GM19239 (cell line): ENCODE measurements around the gene RPL38.
A peak's percentile ranks its signal among the peaks of the same experiment; 100 is the strongest.

ENCODE experiments used
- DNase-seq: peaks from one replicate; pipeline ENCODE4 v3.0.0; 2011; ENCODE audit warnings: low spot score; ENCODE audit not compliant: insufficient read length
- FAIRE-seq: peaks from 2 replicates; lab custom pipeline; 2011; peaks lifted over from hg19 to GRCh38; lab: Jason Lieb, UNC

Gene RPL38

DNA sequence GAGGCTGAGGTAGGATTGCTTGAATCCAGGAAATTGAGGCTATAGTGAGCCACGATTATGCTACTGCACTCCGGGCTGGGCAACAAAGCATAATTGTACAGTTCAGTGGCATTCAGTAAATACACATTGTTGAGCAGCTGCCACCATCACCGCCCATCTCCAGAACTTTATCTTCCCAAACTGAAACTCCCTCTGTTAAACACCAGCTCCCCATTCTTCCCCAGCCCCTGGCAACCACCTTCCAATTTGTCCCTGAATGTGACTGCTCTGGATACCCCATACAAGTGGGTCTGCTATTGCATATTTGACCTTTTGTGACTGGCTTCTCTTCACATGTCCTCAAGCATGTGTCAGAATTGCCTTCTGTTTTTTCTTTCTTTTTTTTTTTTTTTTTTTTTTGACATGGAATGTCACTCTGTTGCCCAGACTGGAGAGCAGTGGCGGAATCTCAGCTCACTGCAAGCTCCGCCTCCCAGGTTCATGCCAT is 2.9 kb downstream of the RPL38 start:
- FAIRE-seq, result no peak

DNA sequence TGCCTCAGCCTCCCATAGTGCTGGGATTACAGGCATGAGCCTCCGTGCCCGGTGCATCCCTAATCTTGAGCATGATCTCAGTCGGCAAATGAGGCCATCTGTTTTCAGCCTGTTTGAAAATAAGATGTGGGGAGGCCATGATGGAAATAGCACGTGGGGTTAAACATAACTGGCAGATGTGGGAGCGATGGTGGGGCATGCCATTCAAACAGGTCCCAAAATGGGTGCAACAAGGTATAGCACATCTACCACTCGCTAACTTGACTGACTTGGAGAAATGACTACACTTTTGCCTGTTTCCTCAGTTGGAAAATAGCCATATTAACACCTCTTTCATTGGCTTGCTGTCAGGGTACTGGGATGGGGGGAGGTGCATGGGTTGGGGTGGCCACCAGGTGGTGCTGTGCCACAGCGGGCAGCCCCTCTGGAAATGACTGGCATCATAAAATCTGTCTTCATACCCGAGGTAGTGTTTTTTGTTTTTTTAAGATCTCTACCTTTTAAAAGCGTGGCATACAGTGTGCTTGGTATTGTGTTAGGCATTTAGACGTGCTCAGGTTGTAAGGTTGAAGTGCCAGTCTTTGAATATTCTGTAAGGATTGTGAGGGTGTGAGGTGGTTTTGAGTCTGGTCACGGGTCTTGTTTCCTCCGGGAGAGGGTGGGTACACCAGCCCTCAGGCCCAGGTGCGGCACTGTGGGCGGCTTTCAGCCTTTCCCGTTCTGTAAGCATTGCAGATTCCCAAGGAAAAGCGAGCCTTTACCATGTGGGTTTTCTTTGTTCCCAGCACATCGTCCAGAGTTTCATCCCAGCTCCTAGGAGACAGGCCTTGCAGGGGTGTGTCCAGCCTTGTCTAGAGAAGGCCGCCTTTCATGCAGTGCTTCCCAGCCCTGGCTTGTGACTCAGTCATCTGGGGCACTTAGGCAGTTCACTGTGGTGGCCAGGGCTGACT is 7.0 kb downstream of the RPL38 start:
- FAIRE-seq, result peak; percentile 78
- DNase-seq, result peak; percentile 65

More for the DNA sequence above, 2.9 kb downstream of the RPL38 start:
- DNase-seq, result no peak

DNA sequence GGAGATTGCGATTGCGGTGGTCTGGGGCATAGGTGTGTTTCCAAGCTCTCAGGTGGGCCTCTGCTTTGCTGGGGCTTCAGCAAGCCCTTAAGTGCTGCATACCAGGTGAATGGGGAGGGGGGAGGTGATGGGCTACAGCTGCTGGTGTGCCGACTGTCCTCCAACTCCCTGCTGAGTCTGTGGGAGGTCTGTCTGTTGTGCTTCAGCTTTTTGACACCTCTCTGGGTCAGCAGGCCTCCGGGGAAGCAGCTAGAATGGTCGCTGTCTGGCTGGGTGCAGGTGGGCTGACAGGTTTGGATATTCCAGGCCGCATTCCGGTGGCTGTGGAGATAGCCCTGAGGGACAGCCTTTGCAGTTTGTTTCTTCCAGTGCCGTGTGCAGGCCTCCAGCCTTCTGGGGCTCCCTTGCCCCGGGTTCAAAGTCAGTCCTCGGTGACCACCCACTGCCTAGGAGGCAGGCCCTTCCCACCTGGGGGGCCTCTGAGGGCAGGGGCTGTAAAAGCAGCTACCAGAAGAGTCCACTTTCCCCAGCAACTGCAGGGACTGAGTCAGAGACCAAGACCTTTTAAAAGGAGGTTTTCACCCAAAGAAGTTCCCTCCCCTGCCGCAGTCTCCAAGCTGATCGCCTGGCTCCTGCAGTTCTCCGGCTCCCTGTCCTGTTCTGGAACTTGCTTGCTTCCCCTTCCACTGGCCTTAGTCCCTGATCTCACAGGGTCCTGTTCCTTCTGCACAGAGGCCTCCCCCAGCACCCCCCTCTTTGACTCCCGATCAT is 7.8 kb downstream of the RPL38 start:
- no peak for FAIRE-seq
- DNase-seq, result no peak

DNA sequence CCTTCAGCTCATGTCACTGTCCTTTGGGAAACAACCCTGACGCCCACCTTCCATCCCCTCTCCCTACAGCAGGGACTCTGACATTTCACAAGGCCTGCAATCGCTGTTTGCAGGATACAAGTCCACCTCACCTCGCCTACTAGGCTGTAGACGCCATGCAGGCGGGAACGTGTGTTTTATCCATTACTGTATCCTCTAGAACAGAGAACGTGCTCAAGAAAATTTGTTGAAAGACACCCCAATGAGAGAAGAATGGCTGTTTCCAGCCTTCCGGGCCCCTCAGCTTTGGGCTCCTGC is 8.4 kb downstream of the RPL38 start:
- no peak for FAIRE-seq
- DNase-seq, result no peak

DNA sequence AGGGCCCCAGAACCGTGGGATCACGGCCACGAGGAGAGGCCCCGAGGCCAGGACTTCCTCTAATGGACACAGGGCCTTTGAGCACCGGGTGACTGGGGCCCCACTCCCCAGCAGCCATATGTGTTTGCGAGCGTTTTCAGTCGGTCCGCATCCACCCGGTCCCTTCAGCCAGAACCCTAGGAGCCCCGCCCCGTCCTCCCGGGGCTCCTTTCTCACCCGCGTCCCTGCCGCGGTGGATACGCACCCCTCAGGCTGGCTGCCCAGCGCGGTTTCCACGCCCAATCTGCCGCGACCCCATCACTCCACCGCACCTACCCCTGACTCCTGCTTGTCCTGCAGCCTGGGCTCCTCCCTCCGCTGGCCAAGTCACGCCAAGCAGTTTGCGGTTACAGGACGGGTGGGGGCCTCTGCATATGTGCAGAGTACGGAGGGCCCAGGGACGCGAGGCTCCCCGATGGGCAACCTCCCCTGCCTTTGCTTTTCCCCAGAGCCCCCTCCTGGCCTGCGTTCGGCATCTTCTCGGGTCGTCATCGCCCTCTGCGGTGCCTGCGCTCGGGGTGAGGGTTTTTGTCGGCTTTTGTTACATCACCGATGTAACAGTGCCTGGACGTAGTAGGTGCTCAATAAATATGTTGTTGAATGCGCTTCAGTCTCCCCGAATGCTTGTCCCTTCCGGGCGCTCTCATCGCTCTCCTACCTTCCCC is 8.9 kb downstream of the RPL38 start:
- FAIRE-seq (no peak), DNase-seq (no peak)

DNA sequence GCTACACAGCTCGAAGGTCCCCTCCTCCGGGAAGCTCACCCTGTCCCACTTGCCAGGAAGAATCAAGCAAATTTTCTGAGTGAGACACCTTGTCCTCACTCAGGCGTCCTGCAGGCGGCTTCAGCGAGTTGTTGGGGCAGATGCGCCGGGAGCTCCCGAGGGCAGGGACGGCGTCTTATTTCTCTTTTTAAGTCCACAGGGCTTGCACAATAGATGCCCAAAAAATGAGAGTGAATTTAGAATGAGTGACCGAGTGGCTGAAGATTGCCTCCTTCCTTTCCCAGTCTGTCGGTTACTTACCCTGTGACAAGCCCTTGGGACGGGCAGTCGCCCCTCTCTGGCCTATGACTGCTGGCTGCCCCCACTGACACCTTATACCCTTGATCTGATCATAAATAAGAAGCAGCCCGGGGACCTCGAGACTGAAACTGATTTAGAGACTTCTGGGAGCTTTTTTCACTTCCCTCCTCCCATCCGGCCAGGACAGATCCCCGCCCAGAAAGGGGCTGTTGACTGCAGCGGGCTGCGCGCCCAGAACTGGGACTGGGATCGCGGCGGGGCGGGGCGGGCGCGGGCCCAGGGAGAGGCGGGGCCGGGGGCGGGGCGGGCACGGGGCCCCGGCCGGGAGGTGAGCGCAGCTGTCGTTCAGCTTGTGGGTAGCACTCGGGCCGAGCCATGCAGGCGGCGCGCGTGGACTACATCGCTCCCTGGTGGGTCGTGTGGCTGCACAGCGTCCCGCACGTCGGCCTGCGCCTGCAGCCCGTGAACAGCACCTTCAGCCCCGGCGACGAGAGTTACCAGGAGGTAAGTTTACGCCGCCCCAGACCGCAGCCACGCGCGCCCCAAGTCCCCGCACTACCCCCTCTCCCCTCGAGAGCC is 9.7 kb downstream of the RPL38 start, which contains the start of gene TTYH2:
Gene TTYH2 (plus strand): TSS at position 659 of the 879 bp plus-strand sequence. CDS start 17 bp downstream, at position 676.
- FAIRE-seq, result peak; percentile 86
- DNase-seq, result peak; percentile 65

DNA sequence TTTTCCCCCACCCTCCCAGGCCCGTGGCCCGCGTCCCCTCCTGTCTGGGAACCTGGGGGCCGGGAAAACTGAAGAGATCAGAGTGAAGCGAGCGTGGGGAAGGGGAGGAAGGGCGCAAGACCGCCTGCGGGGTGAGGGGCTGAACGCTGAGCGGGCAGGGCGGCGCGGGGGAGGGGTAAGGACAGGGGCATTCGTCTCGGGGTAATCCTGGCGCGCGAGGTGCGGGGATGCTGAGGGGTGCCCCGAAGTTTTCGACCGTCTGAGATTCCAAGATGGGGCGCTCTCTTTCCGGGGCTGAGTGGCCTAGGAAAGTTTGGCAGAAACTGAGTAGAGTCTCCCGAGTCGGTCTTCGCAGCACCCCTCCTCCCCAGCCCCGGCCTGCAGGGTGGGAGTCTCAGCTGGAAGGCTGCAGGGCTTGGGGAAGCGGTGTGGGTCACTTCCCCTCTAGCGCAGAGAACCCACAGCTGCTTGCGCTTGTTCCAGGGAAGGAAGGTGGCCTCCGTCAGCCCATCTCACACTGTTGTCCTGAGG is 10.4 kb downstream of the RPL38 start:
- DNase-seq, result no peak
- peak; percentile 39 for FAIRE-seq

DNA sequence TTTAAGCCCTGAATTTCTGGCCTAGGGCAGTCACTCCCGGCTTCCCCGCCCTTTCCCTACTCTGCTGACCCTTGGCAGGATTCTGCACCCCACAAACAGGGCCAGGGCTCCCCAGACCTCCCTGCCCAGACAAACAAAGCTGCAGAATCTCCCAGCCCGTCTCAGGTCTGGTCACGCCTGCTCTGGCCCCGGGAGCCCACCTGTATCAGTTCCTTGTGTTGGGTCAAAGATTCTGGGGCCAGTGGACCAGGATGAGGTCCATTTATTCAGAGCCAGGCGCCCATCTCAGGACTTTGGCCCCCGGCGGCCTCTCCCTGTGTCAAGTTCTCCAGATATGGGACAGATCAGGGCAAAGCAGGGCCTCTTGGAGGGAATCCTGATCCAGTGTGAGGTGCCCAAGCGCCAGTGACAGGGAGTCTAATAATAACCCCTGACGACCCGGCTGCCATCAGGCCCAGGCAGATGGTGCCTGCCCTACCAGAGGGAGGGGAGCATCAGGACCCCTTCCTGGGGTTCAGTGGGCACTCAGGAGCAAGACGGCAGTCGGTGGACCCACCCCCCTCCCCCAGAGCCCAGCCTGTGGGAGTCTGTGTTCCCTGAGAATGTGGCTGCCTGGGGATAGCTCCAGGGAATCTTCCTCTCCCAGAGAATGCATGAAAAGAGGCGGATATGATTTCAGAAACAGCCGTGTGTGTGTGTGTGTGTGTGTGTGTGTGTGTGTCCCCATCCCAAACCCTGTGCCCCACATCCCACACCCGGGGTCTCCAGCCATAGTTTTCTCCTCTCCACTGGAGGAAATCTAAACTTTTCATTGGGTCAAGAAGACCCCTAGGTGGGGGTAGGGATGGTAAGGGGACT is 11.2 kb downstream of the RPL38 start:
- DNase-seq (no peak), FAIRE-seq (no peak)

DNA sequence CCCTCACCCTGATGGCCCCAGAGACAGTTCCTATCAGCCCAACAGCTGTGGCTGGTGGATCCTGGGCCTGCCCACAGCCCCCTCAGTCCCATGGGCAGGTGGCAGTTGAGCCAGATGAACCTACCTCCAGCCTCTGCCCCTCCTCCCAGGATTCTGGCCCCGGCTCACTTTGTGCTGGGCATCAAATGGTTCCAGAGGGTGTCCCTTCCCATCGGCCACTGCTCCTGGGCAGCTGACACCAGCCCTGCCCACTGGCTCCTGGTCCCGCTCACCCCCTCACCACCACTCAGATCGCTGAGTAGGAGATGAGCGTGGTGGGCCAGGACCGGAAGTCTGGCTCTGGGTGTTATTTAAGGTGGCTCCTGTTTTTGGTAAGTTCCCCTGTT is 11.9 kb downstream of the RPL38 start:
- DNase-seq (no peak), FAIRE-seq (no peak)

DNA sequence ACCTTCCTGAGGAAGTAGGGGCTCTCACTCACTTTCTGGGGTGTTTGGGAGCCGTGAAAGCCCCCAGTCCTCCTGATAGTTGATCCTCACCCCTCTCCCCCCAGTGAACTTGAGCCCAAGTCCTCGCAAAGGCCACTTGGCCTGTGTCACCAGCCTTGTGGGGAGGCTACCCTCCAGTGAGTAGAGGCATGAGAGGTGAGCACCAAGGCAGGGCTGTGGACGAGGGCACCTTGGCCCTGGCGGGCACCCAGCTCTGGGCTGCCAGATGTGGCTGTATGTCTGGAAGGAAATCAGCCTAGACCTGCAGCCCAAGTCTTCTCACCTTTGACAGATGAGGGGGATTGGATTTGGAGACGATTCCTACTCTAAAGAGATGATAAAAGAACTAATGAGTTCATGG is 13.0 kb downstream of the RPL38 start:
- FAIRE-seq (no peak), DNase-seq (no peak)

DNA sequence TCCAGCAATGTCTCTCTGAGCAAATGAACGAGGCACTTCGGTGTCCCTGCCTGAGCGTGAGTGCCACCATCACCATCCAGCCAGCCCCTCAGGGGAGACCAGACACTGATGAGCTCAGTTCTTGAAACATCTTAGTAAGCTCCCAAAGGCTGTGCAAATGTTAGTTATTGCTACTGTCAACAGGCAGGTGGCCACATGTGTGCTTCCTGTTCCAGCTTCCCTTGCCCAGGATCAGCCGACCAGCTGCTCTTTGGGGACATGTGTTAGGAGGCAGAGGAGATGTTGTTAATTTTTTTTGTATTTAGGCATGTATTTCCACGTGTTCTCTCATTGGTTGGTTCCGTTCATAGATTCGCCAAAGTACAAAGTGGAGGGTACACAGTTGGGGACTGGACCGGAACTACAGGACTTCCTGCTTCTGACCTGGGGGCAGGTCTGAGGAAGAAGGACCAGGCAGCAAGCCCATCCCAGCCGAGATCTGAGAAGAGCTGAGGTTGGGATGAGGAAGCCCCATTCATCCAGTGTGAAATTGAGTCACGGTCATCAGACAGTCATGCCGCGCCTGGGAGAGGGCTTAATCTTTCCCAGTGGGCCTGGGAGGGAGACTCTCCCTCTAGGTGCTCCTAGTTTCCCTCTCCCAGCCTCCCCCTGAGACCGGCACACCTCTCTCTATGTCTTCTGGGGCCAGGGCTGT is 13.7 kb downstream of the RPL38 start:
- no peak for FAIRE-seq
- DNase-seq, result no peak

DNA sequence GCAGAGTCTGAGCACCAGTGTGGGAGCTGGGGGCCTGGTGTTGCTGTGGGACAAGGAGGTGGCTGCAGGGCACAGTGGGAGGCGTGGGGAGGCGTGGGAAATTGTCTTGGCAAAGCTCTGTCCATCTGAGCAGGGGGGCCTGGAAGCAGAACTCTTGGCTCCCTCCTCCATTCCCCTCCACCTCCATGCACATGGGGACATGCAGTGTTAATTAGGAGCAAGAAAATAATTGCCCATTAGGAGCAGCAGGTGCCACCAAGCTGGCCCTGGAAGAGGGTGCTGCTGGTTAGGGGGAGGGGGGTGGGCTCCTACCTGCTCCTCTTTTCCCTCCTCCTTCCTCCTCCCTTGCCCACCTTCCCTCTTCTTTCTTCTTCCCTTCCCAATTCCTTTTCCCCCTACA is 14.4 kb downstream of the RPL38 start:
- FAIRE-seq (no peak), DNase-seq (no peak)

DNA sequence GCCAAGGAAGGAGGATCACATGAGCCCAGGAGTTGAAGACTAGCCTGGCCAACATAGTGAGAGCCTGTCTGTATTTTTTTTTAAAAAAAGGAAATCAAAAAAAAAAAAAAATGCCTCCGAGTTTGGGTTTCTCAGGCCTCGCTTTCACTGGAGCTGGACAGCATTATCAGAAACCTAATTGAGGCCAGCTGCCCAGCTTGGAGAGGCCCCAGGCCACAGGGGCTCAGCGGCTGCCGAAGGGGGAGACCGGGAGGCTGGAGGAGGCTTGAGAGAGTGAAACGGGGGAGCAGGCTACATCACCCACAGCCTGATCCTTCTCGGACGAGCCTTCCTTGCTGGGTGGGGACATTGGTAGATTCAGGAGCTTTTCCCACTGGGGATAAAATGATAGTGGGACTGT is 15.0 kb downstream of the RPL38 start:
- no peak for FAIRE-seq
- DNase-seq, result no peak

DNA sequence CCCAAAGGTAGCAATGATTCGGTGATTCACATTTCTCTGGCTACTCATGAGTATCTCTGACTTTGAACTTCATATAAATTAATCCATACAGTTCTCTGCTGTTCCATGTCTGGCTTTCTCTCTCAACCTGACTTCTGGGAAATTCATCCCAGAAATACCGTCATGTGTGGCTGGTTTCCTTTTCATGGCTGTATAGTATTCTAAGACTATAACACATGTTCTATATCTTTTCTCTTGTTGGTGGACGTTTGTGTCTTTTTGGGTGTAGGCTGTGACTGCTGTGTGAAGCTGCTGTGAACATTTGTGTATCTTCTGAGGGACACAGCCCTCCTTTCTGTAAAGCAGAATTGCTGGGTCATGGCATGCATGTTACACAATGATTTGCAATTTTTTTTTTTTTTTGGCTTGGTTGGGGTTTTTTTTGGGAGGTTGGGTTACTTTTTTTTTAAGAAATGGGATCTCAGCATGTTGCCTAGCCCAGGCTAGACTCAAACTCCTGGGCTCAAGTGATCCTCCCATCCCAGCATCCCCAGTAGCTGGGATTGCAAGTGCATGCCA is 16.2 kb downstream of the RPL38 start:
- DNase-seq (no peak), FAIRE-seq (no peak)

DNA sequence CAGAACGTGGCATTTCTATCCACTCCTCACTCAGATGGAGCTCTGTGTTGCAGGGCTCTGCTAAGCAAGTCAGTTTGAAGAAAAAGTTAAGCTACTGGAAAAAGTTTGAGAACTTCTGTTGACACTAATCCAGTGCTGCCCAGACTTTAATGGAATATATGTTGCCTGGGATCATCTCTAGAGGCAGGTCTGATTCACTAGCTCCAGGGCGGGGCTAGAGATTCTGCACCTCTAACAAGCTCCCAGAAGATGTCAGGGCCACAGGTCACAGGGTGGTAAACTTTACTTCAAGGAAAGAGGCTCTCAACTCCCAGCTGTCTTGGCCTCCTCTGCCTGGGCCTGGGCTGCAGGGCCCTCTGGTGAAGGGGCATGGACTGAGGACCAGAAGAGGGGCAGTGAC is 16.7 kb downstream of the RPL38 start:
- FAIRE-seq (no peak), DNase-seq (no peak)

DNA sequence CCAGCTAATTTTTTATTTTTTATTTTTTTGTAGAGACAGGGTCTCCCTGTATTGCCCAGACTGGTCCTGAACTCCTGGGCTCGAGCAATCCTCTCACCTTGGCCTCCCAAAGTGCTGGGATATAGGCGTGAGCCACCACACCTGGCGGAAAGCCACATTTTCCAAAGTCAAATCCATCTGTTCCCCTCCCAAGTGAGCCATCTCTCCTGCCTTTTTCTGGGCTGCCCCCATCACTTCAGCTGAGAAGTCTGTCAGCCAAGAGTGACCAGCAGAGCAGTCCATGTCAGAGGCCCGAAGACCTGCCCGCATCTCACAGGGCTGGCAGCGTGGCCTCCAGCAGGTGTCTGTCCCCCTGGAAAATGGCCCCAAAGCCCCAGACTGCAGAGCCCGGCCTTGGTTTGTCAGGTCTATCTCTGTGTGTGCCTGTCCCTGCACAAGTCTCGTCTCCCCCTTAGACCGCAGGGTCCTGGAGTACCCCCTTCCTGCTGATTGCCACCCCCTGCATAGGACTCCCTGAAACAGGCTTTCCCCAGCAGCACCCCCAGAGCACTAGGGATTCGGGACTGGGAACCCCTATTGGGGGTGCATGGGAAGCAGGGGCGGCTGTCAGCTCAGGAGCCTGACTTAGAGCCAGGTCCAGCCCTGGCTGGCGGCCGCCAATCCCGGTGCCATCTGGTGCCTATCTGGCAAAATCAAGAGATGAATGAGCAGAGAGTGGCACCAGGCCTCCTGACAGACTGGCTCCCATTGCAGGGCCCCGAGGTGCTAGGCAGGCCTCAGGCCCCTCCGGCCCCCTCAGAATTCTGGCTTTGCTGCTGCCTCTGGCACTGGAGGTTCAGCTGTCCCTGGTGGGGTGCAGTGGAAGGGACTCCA is 17.7 kb downstream of the RPL38 start:
- DNase-seq, result no peak
- FAIRE-seq, result no peak

DNA sequence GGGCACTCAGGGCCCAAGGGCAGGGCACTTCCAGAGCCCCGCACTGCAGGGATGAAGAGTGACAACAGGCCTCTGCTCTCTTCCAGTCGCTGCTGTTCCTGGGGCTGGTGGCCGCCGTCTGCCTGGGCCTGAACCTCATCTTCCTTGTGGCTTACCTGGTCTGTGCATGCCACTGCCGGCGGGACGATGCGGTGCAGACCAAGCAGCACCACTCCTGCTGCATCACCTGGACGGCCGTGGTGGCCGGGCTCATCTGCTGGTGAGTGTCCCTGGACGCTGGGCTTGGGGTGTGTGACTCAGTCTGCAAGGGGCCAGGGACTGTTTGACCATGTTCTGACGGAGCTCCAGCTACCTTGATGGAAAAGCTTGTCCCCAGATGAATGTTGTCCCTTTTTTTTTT is 18.9 kb downstream of the RPL38 start:
- no peak for DNase-seq
- no peak for FAIRE-seq
